Activated CD8-positive, alpha-beta T cell treated with anti-CD3 and anti-CD28 coated beads, Interleukin-2, amount 10 ng/mL, durations not matched to agents 7 days and 5 days (primary cell): ENCODE results near the gene IL31. TPM values are rescaled to one million over a fixed set of nuclear protein-coding genes. Genes with fewer than 3 reads are reported as not detected.

Experiments used
- ATAC-seq: fragments of 150-1000 bp; cut with Tn5 transposase; one replicate; pipeline ENCODE4 v1.10.0; 2021; ENCODE audit warnings: moderate library complexity
- CTCF ChIA-PET: fragments of 350-600 bp; sonication (Branson Sonifier 250); formaldehyde crosslinking; loops from one replicate; lab custom pipeline; 2021; ENCODE audit warnings: antibody characterized with exemption; lab: Charles Lee
- POLR2A ChIA-PET: fragments of 350-600 bp; sonication (Branson Sonifier 250); formaldehyde crosslinking; loops from one replicate; lab custom pipeline; 2021; ENCODE audit warnings: antibody characterized with exemption; lab: Charles Lee
- DNase-seq: peaks from one replicate; pipeline ENCODE4 v3.0.0-alpha.2; 2020
- H3K27ac Mint-ChIP-seq: one replicate; pipeline ENCODE4 v1.8.0; 2021; ENCODE audit warnings: mild to moderate bottlenecking, mixed read lengths
- H3K27me3 Mint-ChIP-seq: one replicate; pipeline ENCODE4 v1.8.0; 2021; ENCODE audit warnings: low read depth, mixed read lengths
- H3K36me3 Mint-ChIP-seq: one replicate; pipeline ENCODE4 v1.8.0; 2021; ENCODE audit warnings: low read depth, mixed read lengths
- H3K4me1 Mint-ChIP-seq: one replicate; pipeline ENCODE4 v1.8.0; 2021; ENCODE audit warnings: low read depth, mixed read lengths
- H3K4me3 Mint-ChIP-seq: one replicate; pipeline ENCODE4 v1.8.0; 2021; ENCODE audit warnings: mild to moderate bottlenecking, mixed read lengths
- H3K9me3 Mint-ChIP-seq: one replicate; pipeline ENCODE4 v1.8.0; 2022; ENCODE audit warnings: mixed read lengths; ENCODE audit not compliant: insufficient read depth
- total RNA-seq, 2 experiments: library from RNA; stranded (reverse); gene quantifications; one replicate each; pipeline ENCODE4 v1.2.3, GENCODE V29; 2021

The IL31 gene
- total RNA-seq, 2 experiments from 2014 or later = not detected

DNA sequence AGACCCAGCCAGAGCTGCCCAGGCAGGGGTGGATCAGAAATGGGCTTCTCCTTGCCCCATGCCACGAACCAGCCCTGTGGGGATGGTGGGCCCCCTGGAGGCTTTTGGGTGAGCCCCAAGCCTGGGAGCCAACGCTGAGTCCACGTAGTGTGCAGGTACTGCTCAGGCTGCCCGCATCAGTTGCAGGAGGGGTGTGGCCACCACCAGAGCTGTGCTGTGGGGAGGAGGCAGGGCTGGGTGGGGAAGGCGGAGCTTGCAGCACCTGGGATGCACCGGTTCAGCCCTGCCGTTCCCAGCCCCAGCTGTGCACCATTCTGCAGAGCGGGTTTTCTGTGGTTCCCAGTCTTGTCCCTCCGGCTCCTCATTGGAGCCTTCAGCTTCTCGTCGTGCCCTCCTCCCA lies 36.3 kb downstream of the IL31 start:
- peak; percentile 46 for ATAC-seq
- Mint-ChIP-seq H3K27ac (no peak overlapping the region), H3K27me3 (no peaks in the 10 kb centered on the region), H3K4me3 (no peak overlapping the region), H3K36me3 (peaks cover 21% of the 10 kb centered on the region), H3K9me3 (no peaks in the 10 kb centered on the region), H3K4me1 (peaks cover 3% of the 10 kb centered on the region)
- POLR2A ChIA-PET = no interaction called here
- CTCF ChIA-PET = interaction anchor here (0.9 to 1.0 kb wide), 2 partner anchors 14 to 83 kb away, joined by 3 to 5 read pairs; no protein-coding TSS in a partner anchor
- no peak for DNase-seq

GRCh38 chr12:122137229-122137628 lies 36.8 kb downstream of the IL31 start:
- ChIA-PET POLR2A (no interaction called here), CTCF (no interaction called here)
- Mint-ChIP-seq H3K4me1 (peaks cover 3% of the 10 kb centered on the region), H3K4me3 (no peak overlapping the region), H3K27ac (no peak overlapping the region), H3K27me3 (no peaks in the 10 kb centered on the region), H3K9me3 (no peaks in the 10 kb centered on the region), H3K36me3 (peaks cover 20% of the 10 kb centered on the region)
- ATAC-seq = no peak
- no peak for DNase-seq

- ATAC-seq (no peak), DNase-seq (no peak)
- Mint-ChIP-seq H3K4me3 (no peak overlapping the region), H3K27ac (no peak overlapping the region), H3K27me3 (no peaks in the 10 kb centered on the region), H3K36me3 (peaks cover 24% of the 10 kb centered on the region), H3K9me3 (no peaks in the 10 kb centered on the region), H3K4me1 (peaks cover 3% of the 10 kb centered on the region)
- POLR2A ChIA-PET = no interaction called here
- CTCF ChIA-PET = interaction anchor here (1.2 kb wide), 1 partner anchor 55 kb away, joined by 4 read pairs; no protein-coding TSS in a partner anchor
Measured at GRCh38 chr12:122135437-122136031, 38.5 kb downstream of the IL31 start.

DNA sequence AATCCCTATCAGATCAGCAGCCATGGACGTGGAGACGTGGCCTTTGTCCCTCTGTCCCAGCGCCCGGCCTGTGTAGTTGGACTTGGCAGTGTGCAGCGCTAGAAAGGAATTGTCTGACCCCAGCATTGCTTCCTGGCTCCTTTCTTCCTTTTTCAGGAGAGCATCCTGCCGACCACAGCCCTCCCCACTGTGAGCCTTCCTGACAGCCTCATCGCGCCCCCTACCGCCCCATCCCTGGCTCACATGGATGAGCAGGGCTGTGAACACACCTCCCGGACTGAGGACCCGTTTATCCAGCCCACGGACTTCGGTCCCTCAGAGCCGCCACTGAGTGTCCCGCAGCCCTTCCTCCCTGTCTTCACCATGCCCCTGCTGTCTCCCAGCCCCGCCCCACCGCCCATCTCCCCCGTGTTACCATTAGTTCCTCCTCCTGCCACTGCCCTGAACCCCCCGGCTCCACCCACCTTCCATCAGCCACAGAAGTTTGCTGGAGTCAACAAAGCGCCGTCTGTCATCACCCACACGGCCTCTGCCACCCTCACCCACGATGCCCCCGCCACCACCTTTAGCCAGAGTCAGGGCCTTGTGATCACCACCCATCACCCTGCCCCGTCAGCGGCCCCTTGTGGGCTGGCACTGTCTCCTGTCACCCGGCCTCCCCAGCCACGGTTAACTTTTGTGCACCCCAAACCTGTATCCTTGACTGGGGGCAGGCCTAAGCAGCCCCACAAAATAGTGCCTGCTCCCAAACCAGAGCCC lies 40.6 kb downstream of the IL31 start:
- ChIA-PET CTCF (interaction anchor here (0.8 to 1.4 kb wide), 4 partner anchors 10 to 79 kb away, joined by 3 to 11 read pairs (median 4); no protein-coding TSS in a partner anchor), POLR2A (no interaction called here)
- Mint-ChIP-seq H3K4me1 (peaks cover 3% of the 10 kb centered on the region), H3K36me3 (peaks cover 31% of the 10 kb centered on the region), H3K27ac (no peak overlapping the region), H3K27me3 (no peaks in the 10 kb centered on the region), H3K4me3 (no peak overlapping the region), H3K9me3 (no peaks in the 10 kb centered on the region)
- DNase-seq (no peak), ATAC-seq (no peak)

DNA sequence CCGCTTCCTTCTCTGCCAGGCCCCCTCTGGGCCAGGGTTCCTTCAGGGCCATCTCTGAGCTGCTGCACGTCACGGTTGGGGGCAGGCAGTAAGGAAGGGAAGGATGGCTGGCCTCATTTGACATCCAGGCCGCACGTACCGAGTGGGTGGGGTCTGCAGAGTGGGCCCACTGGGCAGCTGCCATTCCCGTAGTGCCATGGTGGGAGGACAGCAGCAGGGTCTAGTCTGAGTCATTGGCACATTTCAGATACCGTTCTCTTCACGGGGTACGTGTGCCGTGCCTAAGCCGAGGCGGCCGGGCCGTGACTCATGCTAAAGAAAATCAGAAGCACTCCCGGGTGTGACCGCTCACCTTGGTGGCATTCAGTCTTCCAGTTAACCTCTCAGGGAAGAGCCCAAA lies 43.9 kb downstream of the IL31 start:
- ChIA-PET POLR2A (no interaction called here), CTCF (interaction anchor here (1.1 to 2.6 kb wide), 7 partner anchors 41 to 75 kb away, joined by 3 to 13 read pairs (median 5); no protein-coding TSS in a partner anchor)
- Mint-ChIP-seq H3K4me3 (no peak overlapping the region), H3K9me3 (no peaks in the 10 kb centered on the region), H3K27me3 (no peaks in the 10 kb centered on the region), H3K27ac (no peak overlapping the region), H3K36me3 (peaks cover 35% of the 10 kb centered on the region), H3K4me1 (peaks cover 12% of the 10 kb centered on the region)
- ATAC-seq (no peak), DNase-seq (no peak)

DNA sequence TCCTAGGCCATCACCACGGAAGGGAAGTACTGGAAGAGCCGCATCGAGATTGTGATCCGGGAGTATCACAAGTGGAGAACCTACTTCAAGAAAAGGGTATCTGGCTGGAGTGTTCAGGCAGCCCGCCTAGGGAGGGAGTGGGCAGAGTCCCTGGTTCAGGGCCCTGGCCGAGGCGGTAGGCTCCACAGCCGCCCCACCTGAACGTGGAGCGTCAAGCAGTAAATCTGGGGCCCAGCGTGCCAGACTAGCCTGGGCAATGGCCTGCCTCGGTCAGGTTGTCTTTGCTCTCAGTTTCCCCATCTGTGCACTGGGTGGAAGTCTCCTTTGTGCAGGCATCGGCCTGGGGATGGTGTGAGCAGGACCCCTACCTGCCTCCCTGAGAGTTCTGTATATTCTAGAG lies 44.9 kb downstream of the IL31 start:
- POLR2A ChIA-PET = no interaction called here

GRCh38 chr12:122128481-122128880 lies 45.5 kb downstream of the IL31 start:
- DNase-seq (no peak), ATAC-seq (no peak)
- Mint-ChIP-seq H3K36me3 (peaks cover 28% of the 10 kb centered on the region), H3K27ac (peak overlapping the region; percentile 24), H3K9me3 (no peaks in the 10 kb centered on the region), H3K27me3 (no peaks in the 10 kb centered on the region), H3K4me3 (no peak overlapping the region), H3K4me1 (peaks cover 12% of the 10 kb centered on the region)
- ChIA-PET POLR2A (no interaction called here), CTCF (interaction anchor here (1.3 kb wide), 1 partner anchor 72 kb away, joined by 3 read pairs; no protein-coding TSS in a partner anchor)

More for the DNA sequence above, 44.9 kb downstream of the IL31 start:
- no peak overlapping the region for H3K27ac Mint-ChIP-seq
- no peaks in the 10 kb centered on the region for H3K9me3 Mint-ChIP-seq
- no peak for ATAC-seq
- no peak overlapping the region for H3K4me3 Mint-ChIP-seq
- H3K36me3 Mint-ChIP-seq = peaks cover 35% of the 10 kb centered on the region
- H3K27me3 Mint-ChIP-seq = no peaks in the 10 kb centered on the region
- DNase-seq = no peak
- peaks cover 9% of the 10 kb centered on the region for H3K4me1 Mint-ChIP-seq
- CTCF ChIA-PET = interaction anchor here (2.5 to 2.6 kb wide), 2 partner anchors 49 to 62 kb away, joined by 7 to 13 read pairs; no protein-coding TSS in a partner anchor

- no peaks in the 10 kb centered on the region for H3K9me3 Mint-ChIP-seq
- no peak for DNase-seq
- ChIA-PET POLR2A (no interaction called here), CTCF (interaction anchor here (1.3 kb wide), 1 partner anchor 72 kb away, joined by 3 read pairs; no protein-coding TSS in a partner anchor)
- H3K4me3 Mint-ChIP-seq = no peak overlapping the region
- H3K27me3 Mint-ChIP-seq = no peaks in the 10 kb centered on the region
- no peak overlapping the region for H3K27ac Mint-ChIP-seq
- no peak for ATAC-seq
- H3K36me3 Mint-ChIP-seq = peaks cover 22% of the 10 kb centered on the region
- peaks cover 18% of the 10 kb centered on the region for H3K4me1 Mint-ChIP-seq
Measured at GRCh38 chr12:122127839-122128238, 46.2 kb downstream of the IL31 start.

DNA sequence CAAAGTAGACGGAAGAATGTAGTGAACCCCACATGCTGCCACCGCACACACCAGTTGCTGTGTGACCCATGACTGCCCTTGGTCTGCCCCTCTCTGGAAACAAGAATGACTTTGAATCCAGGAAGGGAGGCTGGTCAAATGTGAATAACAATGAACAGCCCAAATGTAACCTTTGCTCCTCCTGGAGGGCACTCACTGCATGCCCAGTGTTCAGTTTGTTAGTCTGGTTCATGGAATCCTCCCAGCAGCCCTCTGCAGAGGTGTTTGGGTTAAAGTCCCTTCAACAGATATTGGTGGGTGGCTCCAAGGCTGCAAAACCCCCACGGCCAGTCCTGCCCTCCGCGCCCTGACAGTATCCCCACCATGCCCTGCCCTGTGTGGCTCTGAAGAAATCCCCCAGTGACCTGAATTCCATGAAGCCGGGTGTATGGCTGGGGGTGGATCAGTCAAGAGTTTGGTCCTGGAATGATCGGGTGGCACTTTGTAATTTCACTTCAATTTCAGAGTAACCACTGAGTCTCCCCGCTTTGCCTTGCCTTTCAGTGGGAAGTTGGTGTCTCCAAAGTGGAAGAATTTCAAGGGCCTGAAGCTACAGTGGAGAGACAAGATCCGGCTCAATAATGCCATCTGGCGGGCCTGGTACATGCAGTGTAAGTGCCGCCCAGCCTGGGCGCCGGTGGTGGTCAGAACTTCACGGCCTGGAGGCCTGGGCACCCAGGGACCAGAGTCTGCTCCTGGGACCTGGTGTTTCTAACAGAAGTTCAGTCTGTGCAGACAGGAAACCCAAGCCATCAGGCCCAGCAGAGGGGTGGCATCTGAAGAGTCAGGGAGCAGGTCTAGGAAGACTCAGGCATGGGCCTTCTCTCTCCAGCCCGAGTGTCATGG lies 47.1 kb downstream of the IL31 start:
- ATAC-seq (no peak), DNase-seq (no peak)
- Mint-ChIP-seq H3K4me3 (no peak overlapping the region), H3K36me3 (peaks cover 17% of the 10 kb centered on the region), H3K9me3 (no peaks in the 10 kb centered on the region), H3K4me1 (peaks cover 26% of the 10 kb centered on the region), H3K27me3 (no peaks in the 10 kb centered on the region), H3K27ac (peak overlapping the region; percentile 20)
- POLR2A ChIA-PET = no interaction called here
- CTCF ChIA-PET = interaction anchor here (2.8 kb wide), 1 partner anchor 73 kb away, joined by 23 read pairs; no protein-coding TSS in a partner anchor

- H3K4me1 Mint-ChIP-seq = peaks cover 33% of the 10 kb centered on the region
- ChIA-PET POLR2A (no interaction called here), CTCF (interaction anchor here (2.8 kb wide), 1 partner anchor 72 kb away, joined by 23 read pairs; no protein-coding TSS in a partner anchor)
- H3K4me3 Mint-ChIP-seq = no peak overlapping the region
- peaks cover 17% of the 10 kb centered on the region for H3K36me3 Mint-ChIP-seq
- DNase-seq (no peak), ATAC-seq (no peak)
- H3K27ac Mint-ChIP-seq = peak overlapping the region; percentile 20
- H3K9me3 Mint-ChIP-seq = no peaks in the 10 kb centered on the region
- H3K27me3 Mint-ChIP-seq = no peaks in the 10 kb centered on the region
Measured at GRCh38 chr12:122126342-122126635, 47.7 kb downstream of the IL31 start.
